Measurements from ENCODE around the gene MAPK8. TPM values are rescaled to one million over a fixed set of nuclear protein-coding genes. Genes with fewer than 3 reads are reported as not detected.

Gene MAPK8
- total and polyA plus RNA-seq, 3 donors from 2014 or later = 91.8 to 114 (median 98.8) TPM

DNA sequence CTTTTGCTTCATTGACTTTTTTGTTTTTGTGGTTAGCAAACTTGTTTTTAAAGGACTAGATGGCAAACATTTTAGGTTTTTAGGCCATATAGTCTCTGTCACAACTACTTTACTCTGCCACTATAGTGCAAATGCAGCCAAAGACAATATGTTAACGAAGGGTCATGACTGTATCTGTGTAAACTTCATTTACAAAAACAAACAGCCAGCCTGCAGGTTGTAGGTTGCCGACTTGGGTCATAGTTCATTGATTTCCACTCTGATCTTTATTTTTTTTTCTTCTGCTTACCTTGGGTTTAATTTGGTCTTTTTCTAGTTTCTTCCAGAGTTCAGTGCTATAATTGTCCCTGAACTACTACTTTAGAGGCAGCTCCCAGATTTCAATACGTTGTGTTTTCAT lies 178.4 kb downstream of the MAPK8 start:
- no peak for DNase-seq
- Histone ChIP-seq H3K36me3 (ENCODE audit: low read depth, missing control alignments) (no peaks in the 10 kb centered on the region), H3K9me3 (no peaks in the 10 kb centered on the region), H3K4me1 (no peaks in the 10 kb centered on the region), H3K27ac (no peak overlapping the region), H3K4me3 (no peak overlapping the region), H3K27me3 (no peaks in the 10 kb centered on the region)
- 92 to 93% methylated on average over 3 of the region's 3 CpGs for WGBS, 2 donors
- intact Hi-C loops (cut with DNase I; ENCODE audit: low total_unique reads) = no loop called here
- TF ChIP-seq, protein P1, sequence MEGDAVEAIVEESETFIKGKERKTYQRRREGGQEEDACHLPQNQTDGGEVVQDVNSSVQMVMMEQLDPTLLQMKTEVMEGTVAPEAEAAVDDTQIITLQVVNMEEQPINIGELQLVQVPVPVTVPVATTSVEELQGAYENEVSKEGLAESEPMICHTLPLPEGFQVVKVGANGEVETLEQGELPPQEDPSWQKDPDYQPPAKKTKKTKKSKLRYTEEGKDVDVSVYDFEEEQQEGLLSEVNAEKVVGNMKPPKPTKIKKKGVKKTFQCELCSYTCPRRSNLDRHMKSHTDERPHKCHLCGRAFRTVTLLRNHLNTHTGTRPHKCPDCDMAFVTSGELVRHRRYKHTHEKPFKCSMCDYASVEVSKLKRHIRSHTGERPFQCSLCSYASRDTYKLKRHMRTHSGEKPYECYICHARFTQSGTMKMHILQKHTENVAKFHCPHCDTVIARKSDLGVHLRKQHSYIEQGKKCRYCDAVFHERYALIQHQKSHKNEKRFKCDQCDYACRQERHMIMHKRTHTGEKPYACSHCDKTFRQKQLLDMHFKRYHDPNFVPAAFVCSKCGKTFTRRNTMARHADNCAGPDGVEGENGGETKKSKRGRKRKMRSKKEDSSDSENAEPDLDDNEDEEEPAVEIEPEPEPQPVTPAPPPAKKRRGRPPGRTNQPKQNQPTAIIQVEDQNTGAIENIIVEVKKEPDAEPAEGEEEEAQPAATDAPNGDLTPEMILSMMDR (IDR thresholded peaks at IDR 0.05) = no peak
- TF ChIP-seq POLR2A (IDR thresholded peaks at IDR 0.05) = no peak

GRCh38 chr10:48485711-48486110 lies 179.2 kb downstream of the MAPK8 start:
- no peaks in the 10 kb centered on the region for H3K9me3 ChIP-seq
- intact Hi-C loops (cut with DNase I; ENCODE audit: low total_unique reads) = no loop called here
- no peaks in the 10 kb centered on the region for H3K36me3 ChIP-seq (ENCODE audit: low read depth, missing control alignments)
- TF ChIP-seq POLR2A (IDR thresholded peaks at IDR 0.05) = no peak
- TF ChIP-seq, protein P1 (IDR thresholded peaks at IDR 0.05) = no peak
- no peak for DNase-seq
- no peak overlapping the region for H3K27ac ChIP-seq
- H3K4me1 ChIP-seq = no peaks in the 10 kb centered on the region
- no peak overlapping the region for H3K4me3 ChIP-seq
- no peaks in the 10 kb centered on the region for H3K27me3 ChIP-seq

- 89 to 96% methylated on average over 1 of the region's 1 CpG for WGBS, 2 donors
- Histone ChIP-seq H3K36me3 (ENCODE audit: low read depth, missing control alignments) (no peaks in the 10 kb centered on the region), H3K4me3 (no peak overlapping the region), H3K4me1 (no peaks in the 10 kb centered on the region), H3K27ac (no peak overlapping the region), H3K9me3 (no peaks in the 10 kb centered on the region), H3K27me3 (no peaks in the 10 kb centered on the region)
- intact Hi-C loops (cut with DNase I; ENCODE audit: low total_unique reads) = no loop called here
- TF ChIP-seq POLR2A (IDR thresholded peaks at IDR 0.05) = no peak
- TF ChIP-seq, protein P1 (IDR thresholded peaks at IDR 0.05) = no peak
- no peak for DNase-seq
Measured at GRCh38 chr10:48487244-48487643, 180.8 kb downstream of the MAPK8 start.

Other genes with a start within 250 kb of the MAPK8 start
- 1 to 10 TPM; 6.4 to 8.3 TPM for gene FRMPD2, start 32.0 kb upstream of the MAPK8 start, total RNA-seq
- gene FRMPD2, start 32.0 kb upstream of the MAPK8 start, polyA plus RNA-seq (ENCODE audit: insufficient read depth, low read depth, low replicate concordance) = 18.7 TPM